ENCODE data around the gene FAM76B.

GRCh38 chr11:95780544-95780943, 9.0 kb downstream of the FAM76B start:
- TF ChIP-seq CTCF (IDR thresholded peaks at IDR 0.05) = no peak
- TF ChIP-seq POLR2AphosphoS5 (IDR thresholded peaks at IDR 0.05) = no peak

Measured in transverse colon (tissue), 4 donors.